HEK293T (cell line): ENCODE results near the gene KLF6.
A peak's percentile ranks its signal among the peaks of the same experiment; 100 is the strongest.

ENCODE experiments used
- CTCF ChIA-PET: fragments of 350-600 bp; formaldehyde crosslinking; extraction: SDS; loops from one replicate; lab custom pipeline; 2021; ENCODE audit warnings: antibody characterized with exemption, inconsistent platforms; lab: Yijun Ruan, JAX
- POLR2A ChIA-PET: fragments of 350-600 bp; formaldehyde crosslinking; extraction: SDS; loops from one replicate; lab custom pipeline; 2020; ENCODE audit warnings: antibody characterized with exemption, inconsistent platforms; lab: Yijun Ruan, JAX
- DNase-seq: peaks from one replicate; pipeline ENCODE4 v3.0.0; 2012; ENCODE audit warnings: mixed read lengths; ENCODE audit errors: extremely low spot score
- ARNT ChIP-seq: fragments of 450-650 bp; IDR thresholded peaks from 2 replicates; pipeline ENCODE4 v1.6.1; 2017; ENCODE audit warnings: mild to moderate bottlenecking
- BHLHE40 ChIP-seq: fragments of 450-650 bp; IDR thresholded peaks from 2 replicates; pipeline ENCODE4 v1.6.1; 2016; ENCODE audit warnings: mild to moderate bottlenecking, moderate library complexity, borderline replicate concordance
- CTBP1 ChIP-seq: fragments of 450-650 bp; IDR thresholded peaks from 2 replicates; pipeline ENCODE4 v1.6.1; 2016; ENCODE audit warnings: borderline replicate concordance
- ELF4 ChIP-seq: fragments of 450-650 bp; IDR thresholded peaks from 2 replicates; pipeline ENCODE4 v1.6.1; 2017; ENCODE audit warnings: antibody characterized with exemption
- FOXA1 ChIP-seq: fragments of 450-650 bp; IDR thresholded peaks from 2 replicates; pipeline ENCODE4 v1.6.1; 2016; ENCODE audit warnings: mild to moderate bottlenecking
- FOXM1 ChIP-seq: fragments of 450-650 bp; IDR thresholded peaks from 2 replicates; pipeline ENCODE4 v1.6.1; 2017; ENCODE audit warnings: mild to moderate bottlenecking, borderline replicate concordance
- HDGF ChIP-seq: fragments of 450-650 bp; IDR thresholded peaks from 2 replicates; pipeline ENCODE4 v1.6.1; 2017; ENCODE audit warnings: antibody characterized with exemption, borderline replicate concordance
- L3MBTL2 ChIP-seq: fragments of 450-650 bp; conservative IDR thresholded peaks from 2 replicates; pipeline ENCODE4 v1.6.1; 2016; ENCODE audit warnings: mild to moderate bottlenecking
- LEF1 ChIP-seq: fragments of 450-650 bp; IDR thresholded peaks from 2 replicates; pipeline ENCODE4 v1.6.1; 2017; ENCODE audit warnings: mild to moderate bottlenecking, borderline replicate concordance
- NFRKB ChIP-seq: fragments of 450-650 bp; IDR thresholded peaks from 2 replicates; pipeline ENCODE4 v1.6.1; 2016; ENCODE audit warnings: mild to moderate bottlenecking, moderate library complexity
- PKNOX1 ChIP-seq: fragments of 450-650 bp; IDR thresholded peaks from 2 replicates; pipeline ENCODE4 v1.6.1; 2016
- SP1 ChIP-seq: fragments of 450-650 bp; IDR thresholded peaks from 2 replicates; pipeline ENCODE4 v1.6.1; 2017
- SUZ12 ChIP-seq: fragments of 450-650 bp; IDR thresholded peaks from 2 replicates; pipeline ENCODE4 v1.6.1; 2016; ENCODE audit warnings: mild to moderate bottlenecking
- TARDBP ChIP-seq: fragments of 450-650 bp; IDR thresholded peaks from 2 replicates; pipeline ENCODE4 v1.6.1; 2016
- ZNF384 ChIP-seq: fragments of 450-650 bp; IDR thresholded peaks from 2 replicates; pipeline ENCODE4 v1.6.1; 2016

The KLF6 gene

GRCh38 chr10:3755440-3756359 is 29.3 kb downstream of the KLF6 start:
- CTCF ChIA-PET = interaction anchor here (1.4 kb wide), 1 partner anchor 8 kb away, joined by 3 read pairs; no protein-coding TSS in a partner anchor

GRCh38 chr10:3754727-3755439 is 30.1 kb downstream of the KLF6 start:
- no peak for DNase-seq
- TF ChIP-seq ARNT (no peak), PKNOX1 (peak; percentile 48; the same call in 1 of the 2 replicates), FOXM1 (no peak), HDGF (no peak)
- CTCF ChIA-PET = interaction anchor here (1.4 kb wide), 1 partner anchor 9 kb away, joined by 3 read pairs; no protein-coding TSS in a partner anchor
- POLR2A ChIA-PET = interaction anchor here (1.2 to 2.7 kb wide), 2 partner anchors 21 to 30 kb away, joined by 3 to 20 read pairs; partner anchors contain the start of gene KLF6

More at GRCh38 chr10:3755440-3756359, 29.3 kb downstream of the KLF6 start:
- POLR2A ChIA-PET = interaction anchor here (1.2 to 2.7 kb wide), 2 partner anchors 20 to 29 kb away, joined by 3 to 20 read pairs; partner anchors contain the start of gene KLF6
- TF ChIP-seq ARNT = no peak
- no peak for TF ChIP-seq LEF1
- no peak for TF ChIP-seq NFRKB
- no peak for TF ChIP-seq L3MBTL2
- DNase-seq = no peak

- DNase-seq = no peak
- ChIA-PET POLR2A (no interaction called here), CTCF (no interaction called here)
- no peak for TF ChIP-seq TARDBP
- no peak for TF ChIP-seq LEF1
- TF ChIP-seq FOXA1 = no peak
- TF ChIP-seq BHLHE40 = no peak
- no peak for TF ChIP-seq HDGF
- no peak for TF ChIP-seq PKNOX1
- TF ChIP-seq FOXM1 = no peak
- no peak for TF ChIP-seq ZNF384
- no peak for TF ChIP-seq SP1
- TF ChIP-seq CTBP1 = no peak
- TF ChIP-seq L3MBTL2 = no peak
- TF ChIP-seq ELF4 = no peak
Measured at GRCh38 chr10:3750854-3751253, 34.2 kb downstream of the KLF6 start.

GRCh38 chr10:3750006-3750816 is 34.8 kb downstream of the KLF6 start:
- ChIA-PET POLR2A (interaction anchor here (1.2 kb wide), 1 partner anchor 35 kb away, joined by 5 read pairs; the partner anchor contains the start of gene KLF6), CTCF (no interaction called here)
- DNase-seq = peak; percentile 13
- TF ChIP-seq PKNOX1 (no peak), HDGF (no peak), TARDBP (no peak), SUZ12 (no peak), FOXA1 (no peak), NFRKB (no peak)

- DNase-seq = no peak
- CTCF ChIA-PET = no interaction called here
- POLR2A ChIA-PET = interaction anchor here (1.2 kb wide), 1 partner anchor 36 kb away, joined by 5 read pairs; the partner anchor contains the start of gene KLF6
- TF ChIP-seq PKNOX1 (0 out of 2 replicates have a peak, but pooled peaks have one; percentile 6), BHLHE40 (no peak), ELF4 (no peak), LEF1 (no peak)
Measured at GRCh38 chr10:3749600-3749999, 35.4 kb downstream of the KLF6 start.
